HG03457 (cell line): ENCODE measurements around the gene KIAA0232.
"Not testable (repeated sequence)": the region's sequence is repeated elsewhere in the genome, so short reads cannot be mapped to it uniquely, and the experiment has no call there.

Experiments
- ATAC-seq: cut with Tn5 transposase; IDR thresholded peaks from one replicate; pipeline ENCODE4 v1.9.1; 2021; ENCODE audit warnings: moderate number of reproducible peaks; ENCODE audit not compliant: unreplicated experiment

KIAA0232 gene

GRCh38 chr4:6753891-6754290 lies 28.6 kb upstream of the KIAA0232 start:
- ATAC-seq: no peak

GRCh38 chr4:6754481-6755087 lies 27.9 kb upstream of the KIAA0232 start:
- no peak for ATAC-seq

GRCh38 chr4:6755088-6755753 lies 27.3 kb upstream of the KIAA0232 start:
- no peak for ATAC-seq

- not testable (repeated sequence) for ATAC-seq
Measured at GRCh38 chr4:6756345-6756744, 26.2 kb upstream of the KIAA0232 start.

GRCh38 chr4:6758728-6759127 lies 23.8 kb upstream of the KIAA0232 start:
- ATAC-seq: no peak

GRCh38 chr4:6760865-6761264 lies 21.7 kb upstream of the KIAA0232 start:
- no peak for ATAC-seq

GRCh38 chr4:6761649-6762615 lies 20.6 kb upstream of the KIAA0232 start:
- ATAC-seq: no peak

GRCh38 chr4:6763330-6763851 lies 19.1 kb upstream of the KIAA0232 start:
- no peak for ATAC-seq

GRCh38 chr4:6764976-6765620 lies 17.4 kb upstream of the KIAA0232 start:
- no peak for ATAC-seq

GRCh38 chr4:6765703-6766102 lies 16.8 kb upstream of the KIAA0232 start:
- ATAC-seq: no peak

- ATAC-seq: no peak
Measured at GRCh38 chr4:6767386-6767747, 15.2 kb upstream of the KIAA0232 start.

- no peak for ATAC-seq
Measured at GRCh38 chr4:6767748-6768538, 14.6 kb upstream of the KIAA0232 start.

GRCh38 chr4:6768539-6768905 lies 14.0 kb upstream of the KIAA0232 start:
- ATAC-seq: no peak

GRCh38 chr4:6769233-6769988 lies 13.1 kb upstream of the KIAA0232 start:
- ATAC-seq: no peak

- no peak for ATAC-seq
Measured at GRCh38 chr4:6769989-6770420, 12.5 kb upstream of the KIAA0232 start.

- ATAC-seq: no peak
Measured at GRCh38 chr4:6770581-6771228, 11.8 kb upstream of the KIAA0232 start.

- ATAC-seq: no peak
Measured at GRCh38 chr4:6771229-6771671, 11.3 kb upstream of the KIAA0232 start.

GRCh38 chr4:6772223-6772928 lies 10.2 kb upstream of the KIAA0232 start:
- ATAC-seq: no peak
